ENCODE data around the gene IFRD1.

IFRD1 gene

DNA sequence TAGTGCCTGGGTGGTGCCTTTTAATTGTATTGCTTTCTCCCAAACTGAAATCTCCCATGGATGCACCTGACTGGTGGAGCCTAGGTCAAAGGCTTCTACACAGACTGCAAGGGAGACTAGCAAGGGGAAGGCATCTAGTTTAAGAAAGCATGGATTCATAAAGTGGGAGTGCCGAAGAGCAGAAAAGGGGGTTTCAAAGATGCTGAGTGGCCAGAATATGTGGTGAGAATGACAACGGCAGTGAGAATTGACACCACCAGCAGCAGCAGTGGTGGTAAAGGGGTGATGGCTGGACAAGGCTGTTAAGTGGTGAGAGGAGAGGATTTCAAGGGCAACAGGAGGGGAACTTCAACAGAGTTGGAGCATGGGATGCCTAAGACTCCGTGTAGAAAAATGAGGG, 67.2 kb downstream of the IFRD1 start (continued):
- TF ChIP-seq, protein P1, sequence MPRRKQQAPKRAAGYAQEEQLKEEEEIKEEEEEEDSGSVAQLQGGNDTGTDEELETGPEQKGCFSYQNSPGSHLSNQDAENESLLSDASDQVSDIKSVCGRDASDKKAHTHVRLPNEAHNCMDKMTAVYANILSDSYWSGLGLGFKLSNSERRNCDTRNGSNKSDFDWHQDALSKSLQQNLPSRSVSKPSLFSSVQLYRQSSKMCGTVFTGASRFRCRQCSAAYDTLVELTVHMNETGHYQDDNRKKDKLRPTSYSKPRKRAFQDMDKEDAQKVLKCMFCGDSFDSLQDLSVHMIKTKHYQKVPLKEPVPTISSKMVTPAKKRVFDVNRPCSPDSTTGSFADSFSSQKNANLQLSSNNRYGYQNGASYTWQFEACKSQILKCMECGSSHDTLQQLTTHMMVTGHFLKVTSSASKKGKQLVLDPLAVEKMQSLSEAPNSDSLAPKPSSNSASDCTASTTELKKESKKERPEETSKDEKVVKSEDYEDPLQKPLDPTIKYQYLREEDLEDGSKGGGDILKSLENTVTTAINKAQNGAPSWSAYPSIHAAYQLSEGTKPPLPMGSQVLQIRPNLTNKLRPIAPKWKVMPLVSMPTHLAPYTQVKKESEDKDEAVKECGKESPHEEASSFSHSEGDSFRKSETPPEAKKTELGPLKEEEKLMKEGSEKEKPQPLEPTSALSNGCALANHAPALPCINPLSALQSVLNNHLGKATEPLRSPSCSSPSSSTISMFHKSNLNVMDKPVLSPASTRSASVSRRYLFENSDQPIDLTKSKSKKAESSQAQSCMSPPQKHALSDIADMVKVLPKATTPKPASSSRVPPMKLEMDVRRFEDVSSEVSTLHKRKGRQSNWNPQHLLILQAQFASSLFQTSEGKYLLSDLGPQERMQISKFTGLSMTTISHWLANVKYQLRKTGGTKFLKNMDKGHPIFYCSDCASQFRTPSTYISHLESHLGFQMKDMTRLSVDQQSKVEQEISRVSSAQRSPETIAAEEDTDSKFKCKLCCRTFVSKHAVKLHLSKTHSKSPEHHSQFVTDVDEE (CRISPR knock-in tag; IDR thresholded peaks at IDR 0.05): no peak
- TF ChIP-seq, protein P2, sequence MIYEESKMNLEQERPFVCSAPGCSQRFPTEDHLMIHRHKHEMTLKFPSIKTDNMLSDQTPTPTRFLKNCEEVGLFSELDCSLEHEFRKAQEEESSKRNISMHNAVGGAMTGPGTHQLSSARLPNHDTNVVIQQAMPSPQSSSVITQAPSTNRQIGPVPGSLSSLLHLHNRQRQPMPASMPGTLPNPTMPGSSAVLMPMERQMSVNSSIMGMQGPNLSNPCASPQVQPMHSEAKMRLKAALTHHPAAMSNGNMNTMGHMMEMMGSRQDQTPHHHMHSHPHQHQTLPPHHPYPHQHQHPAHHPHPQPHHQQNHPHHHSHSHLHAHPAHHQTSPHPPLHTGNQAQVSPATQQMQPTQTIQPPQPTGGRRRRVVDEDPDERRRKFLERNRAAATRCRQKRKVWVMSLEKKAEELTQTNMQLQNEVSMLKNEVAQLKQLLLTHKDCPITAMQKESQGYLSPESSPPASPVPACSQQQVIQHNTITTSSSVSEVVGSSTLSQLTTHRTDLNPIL (CRISPR knock-in tag; IDR thresholded peaks at IDR 0.05; ENCODE audit: low read depth): no peak
- TF ChIP-seq RARB (CRISPR knock-in tag; IDR thresholded peaks at IDR 0.05) (no peak), ZNF8 (CRISPR knock-in tag; IDR thresholded peaks at IDR 0.05) (no peak), TCF4 (CRISPR knock-in tag; IDR thresholded peaks at IDR 0.05; ENCODE audit: borderline replicate concordance) (no peak), ZNF70 (CRISPR knock-in tag; IDR thresholded peaks at IDR 0.05) (no peak)

DNA sequence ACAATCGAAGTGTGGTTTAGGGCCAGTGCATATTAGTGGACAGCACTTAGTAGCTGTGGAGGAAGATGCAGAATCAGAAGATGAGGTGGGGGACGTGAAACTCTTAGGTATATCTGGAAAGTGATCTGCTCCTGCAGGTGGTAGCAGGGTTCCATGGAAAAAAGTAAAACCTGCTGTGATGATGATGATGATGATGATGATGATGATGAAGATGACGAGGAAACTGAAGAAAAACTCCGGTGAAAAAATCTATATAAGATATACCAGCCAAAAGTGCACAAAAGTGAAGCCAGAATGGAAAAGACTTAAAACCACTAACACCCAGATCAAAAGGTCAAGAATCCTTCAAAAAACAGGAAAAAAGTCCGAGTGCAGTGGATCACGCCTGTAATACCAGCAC, 70.5 kb downstream of the IFRD1 start:
- ATAC-seq: no peak
- TF ChIP-seq GLIS3 (CRISPR knock-in tag; IDR thresholded peaks at IDR 0.05): no peak
- no peak for TF ChIP-seq BACH2 (CRISPR knock-in tag; IDR thresholded peaks at IDR 0.05; ENCODE audit: borderline replicate concordance)
- TF ChIP-seq ARNTL (CRISPR knock-in tag; IDR thresholded peaks at IDR 0.05; ENCODE audit: borderline replicate concordance, low read depth): no peak
- TF ChIP-seq, protein P3, sequence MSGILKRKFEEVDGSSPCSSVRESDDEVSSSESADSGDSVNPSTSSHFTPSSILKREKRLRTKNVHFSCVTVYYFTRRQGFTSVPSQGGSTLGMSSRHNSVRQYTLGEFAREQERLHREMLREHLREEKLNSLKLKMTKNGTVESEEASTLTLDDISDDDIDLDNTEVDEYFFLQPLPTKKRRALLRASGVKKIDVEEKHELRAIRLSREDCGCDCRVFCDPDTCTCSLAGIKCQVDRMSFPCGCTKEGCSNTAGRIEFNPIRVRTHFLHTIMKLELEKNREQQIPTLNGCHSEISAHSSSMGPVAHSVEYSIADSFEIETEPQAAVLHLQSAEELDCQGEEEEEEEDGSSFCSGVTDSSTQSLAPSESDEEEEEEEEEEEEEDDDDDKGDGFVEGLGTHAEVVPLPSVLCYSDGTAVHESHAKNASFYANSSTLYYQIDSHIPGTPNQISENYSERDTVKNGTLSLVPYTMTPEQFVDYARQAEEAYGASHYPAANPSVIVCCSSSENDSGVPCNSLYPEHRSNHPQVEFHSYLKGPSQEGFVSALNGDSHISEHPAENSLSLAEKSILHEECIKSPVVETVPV (CRISPR knock-in tag; IDR thresholded peaks at IDR 0.05): no peak
- no peak for TF ChIP-seq ESRRG (CRISPR knock-in tag; IDR thresholded peaks at IDR 0.05)
- TF ChIP-seq PPARA (CRISPR knock-in tag; IDR thresholded peaks at IDR 0.05; ENCODE audit: borderline replicate concordance): no peak
- TF ChIP-seq ZFP3 (CRISPR knock-in tag; IDR thresholded peaks at IDR 0.05): no peak
- no peak for TF ChIP-seq CSDC2 (CRISPR knock-in tag; IDR thresholded peaks at IDR 0.05)
- TF ChIP-seq ISL1 (CRISPR knock-in tag; IDR thresholded peaks at IDR 0.05): no peak
- TF ChIP-seq RARB (CRISPR knock-in tag; IDR thresholded peaks at IDR 0.05): no peak
- TF ChIP-seq, protein P4, sequence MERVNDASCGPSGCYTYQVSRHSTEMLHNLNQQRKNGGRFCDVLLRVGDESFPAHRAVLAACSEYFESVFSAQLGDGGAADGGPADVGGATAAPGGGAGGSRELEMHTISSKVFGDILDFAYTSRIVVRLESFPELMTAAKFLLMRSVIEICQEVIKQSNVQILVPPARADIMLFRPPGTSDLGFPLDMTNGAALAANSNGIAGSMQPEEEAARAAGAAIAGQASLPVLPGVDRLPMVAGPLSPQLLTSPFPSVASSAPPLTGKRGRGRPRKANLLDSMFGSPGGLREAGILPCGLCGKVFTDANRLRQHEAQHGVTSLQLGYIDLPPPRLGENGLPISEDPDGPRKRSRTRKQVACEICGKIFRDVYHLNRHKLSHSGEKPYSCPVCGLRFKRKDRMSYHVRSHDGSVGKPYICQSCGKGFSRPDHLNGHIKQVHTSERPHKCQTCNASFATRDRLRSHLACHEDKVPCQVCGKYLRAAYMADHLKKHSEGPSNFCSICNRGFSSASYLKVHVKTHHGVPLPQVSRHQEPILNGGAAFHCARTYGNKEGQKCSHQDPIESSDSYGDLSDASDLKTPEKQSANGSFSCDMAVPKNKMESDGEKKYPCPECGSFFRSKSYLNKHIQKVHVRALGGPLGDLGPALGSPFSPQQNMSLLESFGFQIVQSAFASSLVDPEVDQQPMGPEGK (CRISPR knock-in tag; IDR thresholded peaks at IDR 0.05; ENCODE audit: borderline replicate concordance): no peak
- TF ChIP-seq, protein P5, sequence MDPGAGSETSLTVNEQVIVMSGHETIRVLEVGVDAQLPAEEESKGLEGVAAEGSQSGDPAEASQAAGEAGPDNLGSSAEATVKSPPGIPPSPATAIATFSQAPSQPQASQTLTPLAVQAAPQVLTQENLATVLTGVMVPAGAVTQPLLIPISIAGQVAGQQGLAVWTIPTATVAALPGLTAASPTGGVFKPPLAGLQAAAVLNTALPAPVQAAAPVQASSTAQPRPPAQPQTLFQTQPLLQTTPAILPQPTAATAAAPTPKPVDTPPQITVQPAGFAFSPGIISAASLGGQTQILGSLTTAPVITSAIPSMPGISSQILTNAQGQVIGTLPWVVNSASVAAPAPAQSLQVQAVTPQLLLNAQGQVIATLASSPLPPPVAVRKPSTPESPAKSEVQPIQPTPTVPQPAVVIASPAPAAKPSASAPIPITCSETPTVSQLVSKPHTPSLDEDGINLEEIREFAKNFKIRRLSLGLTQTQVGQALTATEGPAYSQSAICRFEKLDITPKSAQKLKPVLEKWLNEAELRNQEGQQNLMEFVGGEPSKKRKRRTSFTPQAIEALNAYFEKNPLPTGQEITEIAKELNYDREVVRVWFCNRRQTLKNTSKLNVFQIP (CRISPR knock-in tag; IDR thresholded peaks at IDR 0.05; ENCODE audit: borderline replicate concordance, low read depth): no peak
- TF ChIP-seq OSR1 (CRISPR knock-in tag; IDR thresholded peaks at IDR 0.05): no peak
- TF ChIP-seq, protein P2 (CRISPR knock-in tag; IDR thresholded peaks at IDR 0.05; ENCODE audit: low read depth): no peak
- no peak for TF ChIP-seq TCF4 (CRISPR knock-in tag; IDR thresholded peaks at IDR 0.05; ENCODE audit: borderline replicate concordance)
- TF ChIP-seq ZFP30 (CRISPR knock-in tag; IDR thresholded peaks at IDR 0.05): no peak
- TF ChIP-seq SNAI2 (CRISPR knock-in tag; IDR thresholded peaks at IDR 0.05): no peak
- TF ChIP-seq ZNF8 (CRISPR knock-in tag; IDR thresholded peaks at IDR 0.05): no peak

DNA sequence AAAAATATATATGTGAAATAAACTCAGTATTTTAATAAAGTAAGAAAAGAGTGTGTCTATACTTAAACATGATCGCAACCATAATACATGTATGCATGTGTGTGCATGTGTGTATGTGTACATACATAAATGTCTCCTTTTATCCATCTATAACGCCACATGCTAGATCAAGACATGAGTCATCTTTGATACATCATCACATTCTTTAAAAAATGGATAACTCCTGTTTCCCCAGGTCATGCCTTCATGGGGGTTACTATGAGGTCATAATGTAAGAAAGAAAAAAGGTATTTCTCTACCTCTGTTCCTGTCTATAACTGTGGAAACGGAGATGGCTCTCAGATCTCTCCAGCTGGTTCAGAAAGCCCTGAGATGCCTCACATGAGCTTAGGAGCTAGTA, 71.7 kb downstream of the IFRD1 start:
- ATAC-seq: no peak
- no peak for TF ChIP-seq TOX (CRISPR knock-in tag; IDR thresholded peaks at IDR 0.05; ENCODE audit: borderline replicate concordance)
- TF ChIP-seq ZFP3 (CRISPR knock-in tag; IDR thresholded peaks at IDR 0.05): no peak
- no peak for TF ChIP-seq ISL1 (CRISPR knock-in tag; IDR thresholded peaks at IDR 0.05)
- TF ChIP-seq RARB (CRISPR knock-in tag; IDR thresholded peaks at IDR 0.05): no peak
- TF ChIP-seq, protein P4 (CRISPR knock-in tag; IDR thresholded peaks at IDR 0.05; ENCODE audit: borderline replicate concordance): no peak
- TF ChIP-seq, protein P2 (CRISPR knock-in tag; IDR thresholded peaks at IDR 0.05; ENCODE audit: low read depth): no peak
- TF ChIP-seq, protein P5 (CRISPR knock-in tag; IDR thresholded peaks at IDR 0.05; ENCODE audit: borderline replicate concordance, low read depth): no peak
- TF ChIP-seq SNAI2 (CRISPR knock-in tag; IDR thresholded peaks at IDR 0.05): no peak
- TF ChIP-seq GLIS3 (CRISPR knock-in tag; IDR thresholded peaks at IDR 0.05): no peak
- TF ChIP-seq ESRRG (CRISPR knock-in tag; IDR thresholded peaks at IDR 0.05): no peak
- no peak for TF ChIP-seq ZNF565 (CRISPR knock-in tag; conservative IDR thresholded peaks at IDR 0.05; ENCODE audit: low read depth)

Measured in SK-N-SH treated with all-trans-retinoic acid at 6 μM for 48 hours (cell line).